Non-pigmented ciliary epithelial cell (primary cell): ENCODE results near the gene ADAMTS10.
"Not testable (repeated sequence)": the region's sequence is repeated elsewhere in the genome, so short reads cannot be mapped to it uniquely, and the experiment has no call there.

Source experiments
- DNase-seq: peaks from one replicate; pipeline ENCODE4 v3.0.0-alpha.2; 2010; ENCODE audit warnings: low read depth

ADAMTS10 gene

GRCh38 chr19:8592231-8593009, 18.1 kb downstream of the ADAMTS10 start:
- peak; percentile 87 for DNase-seq

GRCh38 chr19:8589177-8589714, 21.3 kb downstream of the ADAMTS10 start:
- no peak for DNase-seq

GRCh38 chr19:8585894-8586750, 24.4 kb downstream of the ADAMTS10 start:
- no peak for DNase-seq

DNA sequence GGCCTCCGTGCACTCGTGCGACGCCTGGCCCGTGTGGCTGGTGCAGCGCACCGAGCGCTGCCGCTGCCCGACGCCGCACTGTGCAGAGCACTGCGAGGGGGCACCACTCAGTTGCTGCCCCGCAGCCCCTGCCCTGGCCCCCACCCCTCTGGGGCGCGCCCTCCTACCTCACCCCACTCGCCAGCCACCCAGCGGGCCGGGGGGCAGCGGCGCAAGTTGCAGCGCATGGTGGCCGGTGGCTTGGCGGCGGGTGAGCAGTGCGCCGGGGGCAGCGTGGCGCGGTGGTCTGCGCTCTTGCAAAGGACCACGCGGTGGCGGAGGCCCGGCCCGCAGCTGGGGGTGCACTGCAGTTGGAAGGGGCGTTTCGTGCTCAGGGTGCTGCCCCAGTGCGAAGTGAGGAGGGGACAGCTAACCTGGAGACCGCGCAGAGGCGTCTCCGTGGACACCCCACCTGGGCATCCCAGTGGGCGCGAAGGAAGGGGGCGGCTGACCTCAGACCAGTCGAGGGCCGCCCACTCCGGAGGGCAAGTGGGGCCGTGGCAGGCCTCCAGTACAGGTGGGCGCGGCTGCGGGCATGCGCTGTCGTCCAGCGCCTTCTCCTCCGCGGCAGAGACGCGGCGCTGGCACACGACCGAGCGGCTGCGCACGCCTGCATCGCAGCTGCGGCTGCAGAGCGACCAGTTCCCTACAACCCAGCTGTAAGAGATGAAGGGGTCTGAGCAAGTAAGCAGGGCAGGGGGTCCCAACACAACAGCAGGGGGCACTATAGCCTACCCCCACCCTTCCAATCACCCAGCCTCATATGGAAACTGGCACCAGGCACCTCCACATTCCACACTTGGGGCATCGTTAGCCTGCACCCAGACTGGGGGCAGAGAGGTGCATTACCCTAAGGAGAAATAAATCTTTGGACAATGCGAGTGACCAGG, 25.3 kb downstream of the ADAMTS10 start:
- no peak for DNase-seq

- no peak for DNase-seq
Observed at GRCh38 chr19:8580710-8581281, 29.7 kb downstream of the ADAMTS10 start.

DNA sequence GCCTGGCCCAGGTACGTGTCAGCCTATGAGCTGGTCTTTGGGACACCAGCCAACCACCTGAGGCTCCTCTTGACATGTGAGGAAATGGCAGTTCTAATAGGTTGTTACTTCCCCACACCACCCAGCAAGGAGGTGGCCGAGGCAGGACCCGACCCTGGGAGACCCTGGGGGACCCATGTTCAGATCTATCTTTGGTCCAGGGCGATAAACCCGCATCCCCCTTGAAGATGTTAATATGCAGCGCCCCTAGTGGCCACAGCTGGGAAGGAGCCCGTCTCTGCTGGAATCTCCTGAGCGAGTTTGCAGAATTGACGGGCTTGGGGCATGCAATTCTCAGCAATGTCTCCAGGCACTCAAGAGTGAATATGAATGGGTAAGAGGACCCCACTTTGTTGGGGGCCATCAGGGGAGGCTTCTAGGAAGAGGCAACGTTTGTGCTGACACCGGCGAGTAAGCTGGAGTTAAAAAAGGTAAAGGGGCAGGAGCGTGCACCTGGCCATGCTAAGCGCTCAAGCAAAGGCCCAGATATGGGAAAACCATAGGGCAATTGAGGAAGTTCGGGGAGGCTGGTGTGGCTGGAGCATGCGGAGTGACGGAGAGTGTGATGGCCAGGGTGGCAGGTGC, 31.8 kb downstream of the ADAMTS10 start:
- no peak for DNase-seq

GRCh38 chr19:8577741-8578140, 32.8 kb downstream of the ADAMTS10 start:
- no peak for DNase-seq

DNA sequence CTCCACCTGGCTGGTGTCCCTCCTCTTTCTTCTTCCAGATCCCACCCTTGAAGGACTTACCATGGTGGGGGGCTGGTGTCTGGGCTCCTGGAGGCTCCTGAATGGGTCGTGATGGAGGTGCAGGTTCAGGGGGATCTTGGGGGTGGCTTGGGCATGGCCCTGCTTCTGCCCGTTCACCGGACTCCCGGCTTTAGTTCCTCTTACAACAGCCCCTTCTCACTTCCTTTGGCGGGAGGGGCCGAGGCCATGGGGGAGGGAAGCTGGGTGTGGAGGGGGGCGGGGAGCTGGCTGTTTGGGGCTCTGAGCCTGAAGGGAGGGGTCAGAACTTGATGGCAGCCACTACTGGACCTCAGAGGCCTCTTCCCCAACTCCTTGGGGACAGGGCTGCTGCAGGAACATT, 33.3 kb downstream of the ADAMTS10 start, which contains the start of gene MYO1F:
Gene MYO1F, minus strand, starts transcription at position 196 of the 400 bp plus-strand sequence. Its CDS starts 133 bp downstream, at position 63.
- DNase-seq = no peak

GRCh38 chr19:8576273-8576993, 34.1 kb downstream of the ADAMTS10 start:
- no peak for DNase-seq

DNA sequence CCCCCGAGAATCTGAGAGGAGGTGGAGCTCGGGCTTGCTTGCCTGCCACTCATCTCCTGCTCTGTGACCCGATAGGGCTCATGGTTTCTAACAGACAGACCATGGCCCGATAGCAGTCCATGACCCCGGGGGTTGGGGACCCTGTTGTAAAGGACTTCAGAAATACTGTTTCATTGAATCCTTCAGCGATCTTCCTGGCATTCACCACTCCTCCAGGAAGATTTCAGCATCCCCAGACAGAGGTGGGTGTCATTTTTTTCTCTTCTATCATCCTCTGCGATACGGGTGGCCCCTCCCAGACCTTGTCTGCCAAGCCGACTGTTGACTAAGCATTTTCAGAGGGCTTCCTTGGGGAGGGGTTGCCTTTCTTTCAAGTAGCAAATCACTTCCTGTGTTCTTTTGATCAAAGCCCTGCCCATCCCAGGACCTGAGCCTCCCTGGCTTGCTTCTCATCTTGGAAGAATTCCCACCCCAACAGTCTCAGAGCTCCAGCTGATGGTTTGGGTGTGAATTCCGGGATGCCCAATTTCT, 35.0 kb downstream of the ADAMTS10 start:
- DNase-seq = no peak

GRCh38 chr19:8574619-8574922, 35.9 kb downstream of the ADAMTS10 start:
- DNase-seq = not testable (repeated sequence)

DNA sequence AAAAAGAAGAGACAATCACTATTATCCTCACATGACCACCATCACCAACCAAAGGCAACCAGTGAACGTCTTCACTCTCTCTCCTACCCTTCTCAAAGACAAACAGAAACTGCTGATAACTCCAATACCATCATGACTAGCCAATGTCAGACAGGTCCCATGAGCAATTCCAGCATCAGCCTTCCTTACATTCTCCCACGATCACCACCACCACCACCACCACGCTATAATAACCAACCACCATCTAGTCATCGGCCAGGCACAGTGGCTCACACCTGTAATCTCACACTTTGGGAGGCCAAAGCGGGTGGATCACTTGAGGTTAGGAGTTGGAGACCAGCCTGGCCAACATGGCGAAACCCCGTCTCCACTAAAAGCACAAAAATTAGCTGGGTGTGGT, 37.2 kb downstream of the ADAMTS10 start:
- DNase-seq = no peak

DNA sequence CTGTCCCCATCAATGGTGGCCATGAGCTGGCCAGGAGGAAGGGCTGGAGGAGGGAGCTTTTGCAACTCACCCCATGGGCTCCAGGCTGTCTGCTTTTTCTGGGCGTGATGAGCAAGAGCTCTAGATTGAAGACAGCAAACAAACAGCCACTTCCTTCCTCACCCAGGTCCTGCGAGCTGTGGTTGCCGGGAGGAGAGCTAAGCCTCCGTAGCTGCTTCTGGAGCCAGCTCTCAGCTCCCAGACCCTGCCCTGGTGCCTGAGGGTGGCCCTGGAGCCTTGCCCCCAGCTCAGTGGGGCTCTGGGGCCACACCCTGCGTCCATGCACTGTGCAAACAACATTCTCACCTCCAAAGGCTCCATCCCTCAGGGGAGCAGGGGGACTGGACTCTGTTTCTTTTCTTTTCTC, 39.5 kb downstream of the ADAMTS10 start:
- no peak for DNase-seq

DNA sequence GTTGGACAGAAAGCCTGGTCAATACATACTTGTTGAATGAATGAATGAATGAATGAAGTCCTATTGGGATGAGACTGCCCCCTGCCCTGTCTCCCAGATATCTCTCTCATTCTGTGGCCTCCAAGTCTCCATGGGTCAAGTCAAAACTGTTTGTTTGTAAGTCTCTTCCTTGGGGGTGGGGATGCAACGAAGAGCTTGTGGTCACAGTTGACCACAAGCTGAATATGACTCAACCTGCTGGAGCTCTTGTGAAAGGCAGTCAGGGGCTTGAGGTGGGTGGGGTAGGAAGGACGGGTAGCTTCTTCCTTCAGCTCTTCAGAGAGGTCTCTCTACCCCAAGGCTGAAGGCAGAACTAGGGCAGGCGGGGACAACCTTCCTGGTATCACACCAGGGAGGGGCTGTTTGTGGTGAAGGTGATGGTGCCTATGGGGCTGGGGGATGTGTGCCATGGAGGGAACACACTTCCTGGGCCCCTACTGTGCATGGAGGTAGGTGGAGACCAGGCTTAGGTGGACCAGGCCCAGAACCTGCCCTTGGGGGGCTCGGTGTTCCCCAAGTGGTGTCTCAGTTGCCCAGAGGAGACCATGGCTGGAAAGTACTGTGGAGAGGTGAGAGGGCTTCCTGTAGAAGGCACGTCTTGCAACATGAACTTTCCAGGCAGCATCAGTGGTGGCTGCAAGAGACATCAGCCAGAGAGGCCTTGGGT, 41.3 kb downstream of the ADAMTS10 start:
- DNase-seq = peak; percentile 93

DNA sequence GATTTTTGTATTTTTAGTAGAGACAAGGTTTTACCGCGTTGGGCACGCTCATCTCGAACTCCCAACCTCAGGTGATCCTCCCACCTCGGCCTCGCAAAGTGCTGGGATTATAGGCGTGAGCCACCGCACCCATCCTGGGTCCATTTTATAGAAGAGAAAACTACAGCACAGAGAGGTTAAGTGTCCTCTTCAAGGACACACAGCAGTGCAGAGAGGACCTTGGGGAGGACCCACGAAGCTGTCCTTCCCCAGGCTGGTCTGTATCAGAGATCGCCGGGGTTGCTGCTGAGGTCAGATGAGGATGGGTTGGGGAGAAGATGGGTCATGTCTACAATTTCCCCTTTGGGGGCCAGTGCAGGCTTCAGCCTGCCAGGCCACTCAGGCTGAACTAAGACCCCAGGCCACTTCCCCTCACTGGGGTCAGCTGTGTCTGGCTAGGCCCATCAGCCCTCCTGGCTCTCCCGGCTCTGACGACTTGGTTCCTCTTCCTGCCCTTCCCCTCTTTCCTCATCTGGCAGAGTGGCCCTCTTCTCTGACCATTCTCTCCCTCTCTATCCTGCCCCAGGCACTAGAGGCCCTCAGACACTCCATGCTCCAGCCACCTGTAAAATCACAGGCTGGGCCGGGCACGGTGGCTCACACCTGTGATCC, 42.9 kb downstream of the ADAMTS10 start:
- DNase-seq = no peak

- no peak for DNase-seq
Observed at GRCh38 chr19:8566855-8567254, 43.7 kb downstream of the ADAMTS10 start.

GRCh38 chr19:8564866-8565265, 45.6 kb downstream of the ADAMTS10 start:
- DNase-seq = not testable (repeated sequence)

GRCh38 chr19:8561075-8561764, 49.3 kb downstream of the ADAMTS10 start:
- DNase-seq = no peak
